Measurements from ENCODE around the gene SLC25A19.
A peak's percentile ranks its signal among the peaks of the same experiment; 100 is the strongest.
"Not testable (repeated sequence)": the region's sequence is repeated elsewhere in the genome, so short reads cannot be mapped to it uniquely, and the experiment has no call there.

The SLC25A19 gene

GRCh38 chr17:75280189-75280588 lies 9.0 kb downstream of the SLC25A19 start:
- not testable (repeated sequence) for H3K9me3 ChIP-seq (ENCODE audit: control insufficient read depth, low read length); H3K4me3 ChIP-seq (ENCODE audit: insufficient read depth, low read depth, low read length); H3K27me3 ChIP-seq (ENCODE audit: control insufficient read depth, insufficient read depth, low read length, poor library complexity, severe bottlenecking); H3K4me1 ChIP-seq (ENCODE audit: control insufficient read depth, insufficient read depth, low read length); H3K27ac ChIP-seq (ENCODE audit: insufficient read depth, low read depth, low read length, poor library complexity, severe bottlenecking); H3K36me3 ChIP-seq (ENCODE audit: control insufficient read depth, insufficient read depth, low read length)
- WGBS, 2 experiments: 93 to 95% methylated on average over 4 of the region's 4 CpGs

- Histone ChIP-seq H3K27me3 (ENCODE audit: control insufficient read depth, insufficient read depth, low read length, poor library complexity, severe bottlenecking) (no peaks in the 10 kb centered on the region), H3K4me1 (ENCODE audit: control insufficient read depth, insufficient read depth, low read length) (no peaks in the 10 kb centered on the region), H3K36me3 (ENCODE audit: control insufficient read depth, insufficient read depth, low read length) (no peaks in the 10 kb centered on the region), H3K9me3 (ENCODE audit: control insufficient read depth, low read length) (no peaks in the 10 kb centered on the region), H3K27ac (ENCODE audit: insufficient read depth, low read depth, low read length, poor library complexity, severe bottlenecking) (no peak overlapping the region), H3K4me3 (ENCODE audit: insufficient read depth, low read depth, low read length) (no peak overlapping the region)
- 91 to 95% methylated on average over 6 of the region's 6 CpGs for WGBS, 2 experiments
These were observed 11.6 kb downstream of the SLC25A19 start for GRCh38 chr17:75277664-75278071.

- Histone ChIP-seq H3K4me3 (ENCODE audit: insufficient read depth, low read depth, low read length) (no peak overlapping the region), H3K4me1 (ENCODE audit: control insufficient read depth, insufficient read depth, low read length) (peaks cover 7% of the 10 kb centered on the region), H3K36me3 (ENCODE audit: control insufficient read depth, insufficient read depth, low read length) (no peaks in the 10 kb centered on the region), H3K9me3 (ENCODE audit: control insufficient read depth, low read length) (no peaks in the 10 kb centered on the region), H3K27ac (ENCODE audit: insufficient read depth, low read depth, low read length, poor library complexity, severe bottlenecking) (no peak overlapping the region), H3K27me3 (ENCODE audit: control insufficient read depth, insufficient read depth, low read length, poor library complexity, severe bottlenecking) (peaks cover 7% of the 10 kb centered on the region)
- 91 to 95% methylated on average over 7 of the region's 7 CpGs for WGBS, 2 experiments
These were observed 15.1 kb downstream of the SLC25A19 start for GRCh38 chr17:75273977-75274708.

GRCh38 chr17:75272848-75273184 lies 16.4 kb downstream of the SLC25A19 start:
- Histone ChIP-seq H3K36me3 (ENCODE audit: control insufficient read depth, insufficient read depth, low read length) (no peaks in the 10 kb centered on the region), H3K9me3 (ENCODE audit: control insufficient read depth, low read length) (no peaks in the 10 kb centered on the region)
- WGBS, 2 experiments: 93 to 99% methylated on average over 3 of the region's 3 CpGs

GRCh38 chr17:75271955-75272847 lies 17.0 kb downstream of the SLC25A19 start:
- Histone ChIP-seq H3K4me3 (ENCODE audit: insufficient read depth, low read depth, low read length) (peak overlapping the region; percentile 96), H3K36me3 (ENCODE audit: control insufficient read depth, insufficient read depth, low read length) (no peaks in the 10 kb centered on the region), H3K27me3 (ENCODE audit: control insufficient read depth, insufficient read depth, low read length, poor library complexity, severe bottlenecking) (peaks cover 7% of the 10 kb centered on the region), H3K9me3 (ENCODE audit: control insufficient read depth, low read length) (no peaks in the 10 kb centered on the region), H3K27ac (ENCODE audit: insufficient read depth, low read depth, low read length, poor library complexity, severe bottlenecking) (no peak overlapping the region), H3K4me1 (ENCODE audit: control insufficient read depth, insufficient read depth, low read length) (peaks cover 7% of the 10 kb centered on the region)
- 71% methylated on average over 24 of the region's 24 CpGs for WGBS, 2 experiments

More at GRCh38 chr17:75272848-75273184, 16.4 kb downstream of the SLC25A19 start:
- H3K27me3 ChIP-seq (ENCODE audit: control insufficient read depth, insufficient read depth, low read length, poor library complexity, severe bottlenecking): peaks cover 7% of the 10 kb centered on the region
- peaks cover 7% of the 10 kb centered on the region for H3K4me1 ChIP-seq (ENCODE audit: control insufficient read depth, insufficient read depth, low read length)
- H3K27ac ChIP-seq (ENCODE audit: insufficient read depth, low read depth, low read length, poor library complexity, severe bottlenecking): no peak overlapping the region
- no peak overlapping the region for H3K4me3 ChIP-seq (ENCODE audit: insufficient read depth, low read depth, low read length)

- Histone ChIP-seq H3K36me3 (ENCODE audit: control insufficient read depth, insufficient read depth, low read length) (peaks cover 5% of the 10 kb centered on the region), H3K9me3 (ENCODE audit: control insufficient read depth, low read length) (no peaks in the 10 kb centered on the region), H3K4me1 (ENCODE audit: control insufficient read depth, insufficient read depth, low read length) (peaks cover 7% of the 10 kb centered on the region), H3K27me3 (ENCODE audit: control insufficient read depth, insufficient read depth, low read length, poor library complexity, severe bottlenecking) (peaks cover 7% of the 10 kb centered on the region), H3K4me3 (ENCODE audit: insufficient read depth, low read depth, low read length) (peak overlapping the region; percentile 96), H3K27ac (ENCODE audit: insufficient read depth, low read depth, low read length, poor library complexity, severe bottlenecking) (no peak overlapping the region)
- WGBS, 2 experiments: 1% methylated on average over 74 of the region's 74 CpGs
These were observed 17.8 kb downstream of the SLC25A19 start for GRCh38 chr17:75271233-75271954.

- Histone ChIP-seq H3K27ac (ENCODE audit: insufficient read depth, low read depth, low read length, poor library complexity, severe bottlenecking) (peak within 1 kb of the TSS; percentile 60), H3K9me3 (ENCODE audit: control insufficient read depth, low read length) (no peaks in the 10 kb centered on the region)
- 0% methylated on average over 39 of the region's 39 CpGs for WGBS, 2 experiments
These were observed 18.3 kb downstream of the SLC25A19 start, which contains the start of gene MIF4GD for GRCh38 chr17:75270966-75271232. TSS of gene MIF4GD (minus strand) at chr17:75271231. CDS start at chr17:75270195, 1,036 bp downstream.

GRCh38 chr17:75270218-75270965 lies 18.8 kb downstream of the SLC25A19 start:
- H3K27ac ChIP-seq (ENCODE audit: insufficient read depth, low read depth, low read length, poor library complexity, severe bottlenecking): peak overlapping the region; percentile 60
- peak overlapping the region; percentile 96 for H3K4me3 ChIP-seq (ENCODE audit: insufficient read depth, low read depth, low read length)
- H3K27me3 ChIP-seq (ENCODE audit: control insufficient read depth, insufficient read depth, low read length, poor library complexity, severe bottlenecking): peaks cover 7% of the 10 kb centered on the region
- H3K36me3 ChIP-seq (ENCODE audit: control insufficient read depth, insufficient read depth, low read length): peaks cover 15% of the 10 kb centered on the region
- peaks cover 7% of the 10 kb centered on the region for H3K4me1 ChIP-seq (ENCODE audit: control insufficient read depth, insufficient read depth, low read length)
- whole genome bisulfite sequencing, 2 experiments: 2% methylated on average over 47 of the region's 47 CpGs
- H3K9me3 ChIP-seq (ENCODE audit: control insufficient read depth, low read length): no peaks in the 10 kb centered on the region

More at GRCh38 chr17:75270966-75271232, 18.3 kb downstream of the SLC25A19 start, which contains the start of gene MIF4GD:
- H3K4me1 ChIP-seq (ENCODE audit: control insufficient read depth, insufficient read depth, low read length): peaks cover 7% of the 10 kb centered on the region
- peak within 1 kb of the TSS; percentile 96 for H3K4me3 ChIP-seq (ENCODE audit: insufficient read depth, low read depth, low read length)
- peaks cover 10% of the 10 kb centered on the region for H3K36me3 ChIP-seq (ENCODE audit: control insufficient read depth, insufficient read depth, low read length)
- peaks cover 7% of the 10 kb centered on the region for H3K27me3 ChIP-seq (ENCODE audit: control insufficient read depth, insufficient read depth, low read length, poor library complexity, severe bottlenecking)

- Histone ChIP-seq H3K36me3 (ENCODE audit: control insufficient read depth, insufficient read depth, low read length) (peaks cover 17% of the 10 kb centered on the region), H3K4me3 (ENCODE audit: insufficient read depth, low read depth, low read length) (peak overlapping the region; percentile 96), H3K9me3 (ENCODE audit: control insufficient read depth, low read length) (no peaks in the 10 kb centered on the region), H3K27me3 (ENCODE audit: control insufficient read depth, insufficient read depth, low read length, poor library complexity, severe bottlenecking) (peaks cover 7% of the 10 kb centered on the region), H3K4me1 (ENCODE audit: control insufficient read depth, insufficient read depth, low read length) (peaks cover 7% of the 10 kb centered on the region), H3K27ac (ENCODE audit: insufficient read depth, low read depth, low read length, poor library complexity, severe bottlenecking) (no peak overlapping the region)
- 38 to 40% methylated on average over 6 of the region's 6 CpGs for WGBS, 2 experiments
These were observed 19.4 kb downstream of the SLC25A19 start for GRCh38 chr17:75269844-75270217.

All from ectodermal cell (in vitro differentiated cells).